Liver (tissue), 9 donors: Measurements from ENCODE around the gene MYOZ1. TPM values are rescaled to one million over a fixed set of nuclear protein-coding genes. Genes with fewer than 3 reads are reported as not detected.
"Not testable (repeated sequence)": the region's sequence is repeated elsewhere in the genome, so short reads cannot be mapped to it uniquely, and the experiment has no call there.

Experiments
- DNase-seq: peaks from one replicate; pipeline ENCODE4 v3.0.0-alpha.2; 2017; ENCODE audit warnings: low spot score
- H3K27ac ChIP-seq, 2 donors: one replicate each; pipeline ENCODE4 v1.7.0; 2013; ENCODE audit warnings: inconsistent platforms in 2 of 2, low read length in 2 of 2, control low read depth in 1 of 2, low read depth in 1 of 2, mild to moderate bottlenecking in 1 of 2
- H3K27me3 ChIP-seq, 4 donors: one replicate each; pipeline versions ENCODE4 v1.6.1 to v1.7.0; 2013; ENCODE audit warnings: low read length in 3 of 4, inconsistent platforms in 1 of 4, mild to moderate bottlenecking in 1 of 4, moderate library complexity in 1 of 4; ENCODE audit not compliant: control insufficient read depth in 4 of 4, insufficient read depth in 4 of 4
- H3K36me3 ChIP-seq, 4 donors: one replicate each; pipeline versions ENCODE4 v1.6.1 to v1.7.0; 2013; ENCODE audit warnings: low read length in 3 of 4, mild to moderate bottlenecking in 3 of 4, low read depth in 1 of 4, moderate library complexity in 1 of 4; ENCODE audit not compliant: control insufficient read depth in 4 of 4, insufficient read depth in 3 of 4
- H3K4me1 ChIP-seq, 4 donors: one replicate each; pipeline versions ENCODE4 v1.6.1 to v1.7.0; 2013; ENCODE audit warnings: low read length in 3 of 4, mild to moderate bottlenecking in 3 of 4, moderate library complexity in 1 of 4; ENCODE audit not compliant: control insufficient read depth in 4 of 4, insufficient read depth in 4 of 4
- H3K4me3 ChIP-seq, 3 donors: one replicate each; pipeline versions ENCODE4 v1.6.1 to v1.7.0; 2013; ENCODE audit warnings: low read length in 3 of 3, control low read depth in 1 of 3, low read depth in 1 of 3, mild to moderate bottlenecking in 1 of 3
- H3K9ac ChIP-seq, 2 donors: one replicate each; pipeline ENCODE4 v1.7.0; 2013; ENCODE audit warnings: low read length in 2 of 2, mild to moderate bottlenecking in 2 of 2, moderate library complexity in 2 of 2, control low read depth in 1 of 2, low read depth in 1 of 2
- H3K9me3 ChIP-seq, 4 donors: one replicate each; pipeline versions ENCODE4 v1.6.1 to v1.7.0; 2013; ENCODE audit warnings: low read length in 3 of 4; ENCODE audit not compliant: control insufficient read depth in 4 of 4
- CTCF ChIP-seq: fragments of 150-350 bp; IDR thresholded peaks from 2 replicates; pipeline ENCODE4 v1.5.1; 2017; ENCODE audit warnings: improper control_type of control experiment, low read depth, low read length; ENCODE audit not compliant: missing input control
- EGR1 ChIP-seq, 2 donors: IDR thresholded peaks; 2 replicates each; pipeline ENCODE4 v1.6.1; 2016 to 2018; ENCODE audit warnings: antibody characterized with exemption in 2 of 2, low read depth in 2 of 2
- FOXA2 ChIP-seq: IDR thresholded peaks from 2 replicates; pipeline ENCODE4 v1.6.1; 2016; ENCODE audit warnings: antibody characterized with exemption
- GABPA ChIP-seq, 2 donors: IDR thresholded peaks in 1 of 2; conservative IDR thresholded peaks in 1 of 2; 2 replicates each; pipeline ENCODE4 v1.6.1; 2016; ENCODE audit warnings: antibody characterized with exemption in 2 of 2, mild to moderate bottlenecking in 1 of 2, moderate library complexity in 1 of 2
- NR2F2 ChIP-seq: IDR thresholded peaks from 2 replicates; pipeline ENCODE4 v1.6.1; 2016; ENCODE audit warnings: antibody characterized with exemption
- ZBTB33 ChIP-seq: IDR thresholded peaks from 2 replicates; pipeline ENCODE4 v1.6.1; 2016; ENCODE audit warnings: antibody characterized with exemption
- WGBS: extraction: QIAGEN DNeasy Blood & Tissue Kit; methylation state at CpG from one replicate; pipeline ENCODE4 v1.1.7; 2013; 5-methylcytosine and 5-hydroxymethylcytosine counted together
- polyA plus RNA-seq, 2 donors: library from polyadenylated mRNA; stranded (reverse) in 1 of 2; unstranded in 1 of 2; fragments of 200-250 nt in 1 of 2; fragments of >200 nt in 1 of 2; fragmentation: Nextera tagmentation in 1 of 2; extraction: Ambion mirVana in 1 of 2; gene quantifications; one replicate each; pipeline versions ENCODE4 v1.2.1 to v1.2.3, GENCODE V29; 2013 to 2015
- total RNA-seq, 2 donors: library from RNA; depleted of rRNA; stranded (reverse); fragments of >200 nt; gene quantifications; one replicate each; pipeline ENCODE4 v1.2.3, GENCODE V29; 2014
- TF ChIP-seq, protein P1 (sequence below): IDR thresholded peaks from 2 replicates; pipeline ENCODE4 v1.6.1; 2016; ENCODE audit warnings: antibody characterized with exemption, mild to moderate bottlenecking
- donor health status: healthy.
- donor health status: healthy.
- donor health status: healthy.
- donor health status: healthy.
- donor health status: healthy.

Gene MYOZ1
- total RNA-seq: under 1 TPM; 0.17 to 0.23 TPM
- polyA plus RNA-seq: under 1 TPM in 1 of 2 donors, not detected in 1; 0.14 TPM

DNA sequence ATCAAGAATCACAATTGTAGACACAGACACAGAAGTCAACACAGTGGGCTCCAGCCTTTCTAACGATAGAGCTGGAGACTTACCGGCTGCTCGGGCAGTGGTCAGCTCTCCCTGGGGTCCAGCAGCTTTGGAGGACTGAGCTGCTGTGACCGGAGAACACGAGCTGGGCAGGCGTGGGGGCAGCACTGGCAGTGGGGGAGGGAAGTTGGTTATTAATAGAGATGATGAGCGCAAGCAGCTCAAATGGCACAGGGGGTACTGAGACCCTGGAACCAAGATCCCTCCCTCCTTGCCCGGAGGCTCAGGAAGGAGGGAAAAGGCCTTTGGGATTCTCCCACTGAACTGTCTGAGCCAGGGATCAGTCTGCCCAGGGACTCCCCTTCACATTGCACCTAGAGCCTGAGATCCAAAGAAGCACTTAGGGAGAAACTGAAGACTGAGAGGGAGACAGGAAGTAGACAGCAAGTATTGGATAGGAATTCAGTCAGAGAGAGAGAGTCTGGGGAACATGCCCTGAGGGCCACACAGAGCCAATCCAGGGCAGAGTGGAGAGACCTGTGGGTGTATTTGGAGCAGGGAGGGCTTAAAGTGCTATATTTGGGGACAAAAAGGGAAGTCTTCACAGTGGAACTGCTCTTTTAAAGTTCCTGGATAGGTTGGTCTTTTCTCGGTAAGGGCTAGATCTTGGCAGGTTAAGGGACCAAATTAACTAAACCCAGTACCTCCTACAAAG is at the start of gene MYOZ1:
Gene MYOZ1, minus strand, starts transcription at position 147 of the 733 bp plus-strand sequence. CDS start 1,457 bp downstream, outside the sequence.
- Histone ChIP-seq H3K9ac (no peak within 1 kb of the TSS), H3K36me3 (no peaks in the 10 kb centered on the region), H3K27ac (no peak within 1 kb of the TSS), H3K27me3 (no peaks in the 10 kb centered on the region), H3K4me1 (peaks cover 0 to 1% (median 0%) of the 10 kb centered on the region in 4 donors), H3K9me3 (no peaks in the 10 kb centered on the region), H3K4me3 (no peak within 1 kb of the TSS)
- 80% methylated on average over 9 of the region's 9 CpGs for WGBS
- TF ChIP-seq FOXA2 (no peak), ZBTB33 (no peak), EGR1 (IDR thresholded peaks at IDR 0.05; ENCODE audit: low read depth in 2 of 2) (no peak), NR2F2 (no peak), CTCF (no peak), GABPA (IDR thresholded peaks at IDR 0.05 in 1 of 2, conservative IDR thresholded peaks at IDR 0.05 in 1 of 2) (no peak)
- TF ChIP-seq, protein P1, sequence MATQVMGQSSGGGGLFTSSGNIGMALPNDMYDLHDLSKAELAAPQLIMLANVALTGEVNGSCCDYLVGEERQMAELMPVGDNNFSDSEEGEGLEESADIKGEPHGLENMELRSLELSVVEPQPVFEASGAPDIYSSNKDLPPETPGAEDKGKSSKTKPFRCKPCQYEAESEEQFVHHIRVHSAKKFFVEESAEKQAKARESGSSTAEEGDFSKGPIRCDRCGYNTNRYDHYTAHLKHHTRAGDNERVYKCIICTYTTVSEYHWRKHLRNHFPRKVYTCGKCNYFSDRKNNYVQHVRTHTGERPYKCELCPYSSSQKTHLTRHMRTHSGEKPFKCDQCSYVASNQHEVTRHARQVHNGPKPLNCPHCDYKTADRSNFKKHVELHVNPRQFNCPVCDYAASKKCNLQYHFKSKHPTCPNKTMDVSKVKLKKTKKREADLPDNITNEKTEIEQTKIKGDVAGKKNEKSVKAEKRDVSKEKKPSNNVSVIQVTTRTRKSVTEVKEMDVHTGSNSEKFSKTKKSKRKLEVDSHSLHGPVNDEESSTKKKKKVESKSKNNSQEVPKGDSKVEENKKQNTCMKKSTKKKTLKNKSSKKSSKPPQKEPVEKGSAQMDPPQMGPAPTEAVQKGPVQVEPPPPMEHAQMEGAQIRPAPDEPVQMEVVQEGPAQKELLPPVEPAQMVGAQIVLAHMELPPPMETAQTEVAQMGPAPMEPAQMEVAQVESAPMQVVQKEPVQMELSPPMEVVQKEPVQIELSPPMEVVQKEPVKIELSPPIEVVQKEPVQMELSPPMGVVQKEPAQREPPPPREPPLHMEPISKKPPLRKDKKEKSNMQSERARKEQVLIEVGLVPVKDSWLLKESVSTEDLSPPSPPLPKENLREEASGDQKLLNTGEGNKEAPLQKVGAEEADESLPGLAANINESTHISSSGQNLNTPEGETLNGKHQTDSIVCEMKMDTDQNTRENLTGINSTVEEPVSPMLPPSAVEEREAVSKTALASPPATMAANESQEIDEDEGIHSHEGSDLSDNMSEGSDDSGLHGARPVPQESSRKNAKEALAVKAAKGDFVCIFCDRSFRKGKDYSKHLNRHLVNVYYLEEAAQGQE: no peak
- DNase-seq: no peak

GRCh38 chr10:73690755-73691154 is 49.5 kb upstream of the MYOZ1 start:
- not testable (repeated sequence) for H3K27me3 ChIP-seq, H3K36me3 ChIP-seq, H3K4me1 ChIP-seq, H3K9ac ChIP-seq, DNase-seq, H3K4me3 ChIP-seq, H3K9me3 ChIP-seq, H3K27ac ChIP-seq
- 98% methylated on average over 6 of the region's 6 CpGs for WGBS

DNA sequence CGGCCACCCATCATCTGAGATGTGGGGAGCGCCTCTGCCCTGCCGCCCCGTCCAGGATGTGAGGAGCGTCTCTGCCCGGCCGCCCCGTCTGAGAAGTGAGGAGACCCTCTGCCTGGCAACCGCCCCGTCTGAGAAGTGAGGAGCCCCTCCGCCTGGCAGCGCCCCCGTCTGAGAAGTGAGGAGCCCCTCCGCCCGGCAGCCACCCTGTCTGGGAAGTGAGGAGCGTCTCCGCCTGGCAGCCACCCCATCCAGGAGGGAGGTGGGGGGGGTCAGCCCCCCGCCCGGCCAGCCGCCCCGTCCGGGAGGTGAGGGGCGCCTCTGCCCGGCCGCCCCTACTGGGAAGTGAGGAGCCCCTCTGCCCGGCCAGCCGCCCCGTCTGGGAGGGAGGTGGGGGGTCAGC is 48.3 kb upstream of the MYOZ1 start:
- WGBS: over 99% methylated on average over 27 of the region's 28 CpGs
- not testable (repeated sequence) for H3K27me3 ChIP-seq, H3K27ac ChIP-seq, H3K4me1 ChIP-seq, H3K9me3 ChIP-seq, H3K4me3 ChIP-seq, DNase-seq, H3K36me3 ChIP-seq, H3K9ac ChIP-seq

GRCh38 chr10:73687641-73688040 is 46.4 kb upstream of the MYOZ1 start:
- H3K9ac ChIP-seq, H3K4me1 ChIP-seq, H3K27me3 ChIP-seq, H3K36me3 ChIP-seq, H3K27ac ChIP-seq, H3K4me3 ChIP-seq, DNase-seq, H3K9me3 ChIP-seq: not testable (repeated sequence)
- 90% methylated on average over 1 of the region's 1 CpG for WGBS

DNA sequence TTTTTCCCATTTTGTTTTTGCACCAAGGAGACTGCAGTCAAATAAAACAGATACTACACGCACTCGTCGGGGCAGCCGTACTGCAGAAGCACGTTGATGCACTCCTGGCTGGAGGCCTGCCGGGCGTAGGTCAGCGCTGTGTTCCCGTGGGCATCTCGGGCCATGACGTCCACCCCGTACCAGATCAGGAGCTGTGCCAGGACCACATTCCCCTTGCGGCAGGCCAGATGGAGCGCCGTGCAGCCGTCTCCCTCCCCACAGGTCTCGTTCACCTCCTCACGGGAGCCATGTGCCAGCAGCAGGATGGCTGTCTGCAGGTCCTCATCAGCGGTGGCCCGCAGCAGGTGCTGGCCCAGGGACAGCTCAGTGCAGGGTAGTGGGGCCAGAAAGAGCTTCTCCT is 33.3 kb upstream of the MYOZ1 start:
- H3K27ac ChIP-seq, DNase-seq, H3K9me3 ChIP-seq, H3K4me1 ChIP-seq, H3K36me3 ChIP-seq, H3K9ac ChIP-seq, H3K4me3 ChIP-seq, H3K27me3 ChIP-seq: not testable (repeated sequence)
- WGBS: 95% methylated on average over 14 of the region's 20 CpGs
